ENCODE data around the gene IBTK.

GRCh38 chr6:82160255-82160990 is 87.1 kb downstream of the IBTK start:
- TF ChIP-seq POLR2A (IDR thresholded peaks at IDR 0.05; ENCODE audit: low read depth) (no peak), CTCF (IDR thresholded peaks at IDR 0.05) (no peak)

Measured in esophagus muscularis mucosa (tissue), 3 donors.